HepG2 (cell line): ENCODE results near the gene GDAP2. TPM values are rescaled to one million over a fixed set of nuclear protein-coding genes. Genes with fewer than 3 reads are reported as not detected.

ENCODE experiments used
- ARNT ChIP-seq: fragments of 450-650 bp; IDR thresholded peaks from 2 replicates; pipeline ENCODE4 v1.6.1; 2017
- ATF7 ChIP-seq, 2 experiments: fragments of 450-650 bp in 1 of 2; sonication (generic) in 1 of 2; formaldehyde crosslinking in 1 of 2; IDR thresholded peaks; 2 replicates each; pipeline versions ENCODE4 v1.4.0 to v1.6.1; 2016 to 2020; ENCODE audit warnings: antibody characterized with exemption in 1 of 2, mild to moderate bottlenecking in 1 of 2, missing genetic modification reagents in 1 of 2
- IRF2 ChIP-seq: IDR thresholded peaks from 2 replicates; pipeline ENCODE4 v1.6.1; 2018; ENCODE audit warnings: missing genetic modification reagents, missing compliant biosample characterization
- MAF1 ChIP-seq: sonication (generic); formaldehyde crosslinking; IDR thresholded peaks from 2 replicates; pipeline ENCODE4 v1.5.0; 2020; ENCODE audit warnings: missing genetic modification reagents, borderline replicate concordance
- MYNN ChIP-seq: sonication (generic); formaldehyde crosslinking; IDR thresholded peaks from 2 replicates; pipeline ENCODE4 v1.4.0; 2020; ENCODE audit warnings: mild to moderate bottlenecking, low read depth, missing genetic modification reagents
- NFIC ChIP-seq: IDR thresholded peaks from 2 replicates; pipeline ENCODE4 v1.6.1; 2012; ENCODE audit warnings: mild to moderate bottlenecking, low read length, inconsistent platforms
- NR2F1 ChIP-seq, 2 experiments: fragments of 450-650 bp in 1 of 2; formaldehyde crosslinking in 1 of 2; IDR thresholded peaks; 2 replicates each; pipeline versions ENCODE4 v1.5.0 to v1.6.1; 2016 to 2020; ENCODE audit warnings: mild to moderate bottlenecking in 1 of 2, missing compliant biosample characterization in 1 of 2, missing genetic modification reagents in 1 of 2, moderate library complexity in 1 of 2
- RBFOX2 ChIP-seq: fragments of 200-400 bp; formaldehyde crosslinking; IDR thresholded peaks from 2 replicates; pipeline ENCODE4 v1.6.1; 2017; ENCODE audit warnings: low read depth, mild to moderate bottlenecking, low read length
- RCOR2 ChIP-seq: IDR thresholded peaks from 2 replicates; pipeline ENCODE4 v1.6.1; 2016; ENCODE audit warnings: missing biosample characterization, missing genetic modification reagents
- REXO4 ChIP-seq: sonication (generic); formaldehyde crosslinking; IDR thresholded peaks from 2 replicates; pipeline ENCODE4 v1.8.0; 2022; ENCODE audit warnings: missing genetic modification reagents, mild to moderate bottlenecking, borderline replicate concordance
- RNF219 ChIP-seq: sonication (generic); formaldehyde crosslinking; IDR thresholded peaks from 2 replicates; pipeline ENCODE4 v1.5.0; 2020; ENCODE audit warnings: mild to moderate bottlenecking, missing genetic modification reagents
- RORA ChIP-seq: sonication (generic); formaldehyde crosslinking; IDR thresholded peaks from 2 replicates; pipeline ENCODE4 v1.5.0; 2020; ENCODE audit warnings: mild to moderate bottlenecking, missing genetic modification reagents, moderate library complexity
- SMAD1 ChIP-seq: sonication (generic); formaldehyde crosslinking; IDR thresholded peaks from 2 replicates; pipeline ENCODE4 v1.4.0; 2020; ENCODE audit warnings: missing genetic modification reagents, low read depth, mild to moderate bottlenecking, borderline replicate concordance
- YEATS4 ChIP-seq: sonication (generic); formaldehyde crosslinking; IDR thresholded peaks from 2 replicates; pipeline ENCODE4 v1.4.0; 2020; ENCODE audit warnings: missing genetic modification reagents, borderline replicate concordance
- ZKSCAN5 ChIP-seq: sonication (generic); formaldehyde crosslinking; IDR thresholded peaks from 2 replicates; pipeline ENCODE4 v1.5.1; 2020; ENCODE audit warnings: mild to moderate bottlenecking, missing genetic modification reagents
- ZNF224 ChIP-seq: sonication (generic); formaldehyde crosslinking; IDR thresholded peaks from 2 replicates; pipeline ENCODE4 v1.5.0; 2020; ENCODE audit warnings: mild to moderate bottlenecking, missing genetic modification reagents
- ZNF558 ChIP-seq: sonication (generic); formaldehyde crosslinking; IDR thresholded peaks from 2 replicates; pipeline ENCODE4 v1.9.0; 2022; ENCODE audit warnings: mild to moderate bottlenecking, missing genetic modification reagents, borderline replicate concordance
- ZNF724P ChIP-seq: sonication (generic); formaldehyde crosslinking; IDR thresholded peaks from 2 replicates; pipeline ENCODE4 v1.8.0; 2022; ENCODE audit warnings: missing genetic modification reagents, borderline replicate concordance
- ZNF788 ChIP-seq: sonication (generic); formaldehyde crosslinking; IDR thresholded peaks from 2 replicates; pipeline ENCODE4 v1.5.0; 2020; ENCODE audit warnings: mild to moderate bottlenecking, missing genetic modification reagents, borderline replicate concordance
- polyA plus RNA-seq, 8 experiments: library from polyadenylated mRNA; depleted of rRNA in 3 of 8; stranded (reverse) in 7 of 8; unstranded in 1 of 8; fragments of >200 nt; fragmentation: Illumina TruSeq in 4 of 8; extraction: Trizol in 4 of 8; gene quantifications; 2 replicates each; pipeline versions ENCODE4 v1.2.1 to v1.2.3, GENCODE V29; 2011 to 2016; ENCODE audit warnings: low read depth in 4 of 8, missing spikeins in 1 of 8, mixed read lengths in 1 of 8; ENCODE audit not compliant: insufficient read depth in 1 of 8
- total RNA-seq, 5 experiments: library from RNA; depleted of rRNA; stranded (reverse); fragments of >200 nt; fragmentation: Illumina TruSeq; extraction: Trizol; gene quantifications; 2 replicates each; pipeline ENCODE4 v1.2.3, GENCODE V29; 2016; ENCODE audit warnings: low read depth in 1 of 5
- TF ChIP-seq, protein P1 (sequence below): fragments of 450-650 bp; IDR thresholded peaks from 2 replicates; pipeline ENCODE4 v1.6.1; 2016
- TF ChIP-seq, protein P2 (sequence below): sonication (generic); formaldehyde crosslinking; IDR thresholded peaks from 2 replicates; pipeline ENCODE4 v1.4.0; 2020; ENCODE audit warnings: missing genetic modification reagents; ENCODE audit errors: not compliant biosample characterization

GDAP2 gene
- total and polyA plus RNA-seq, 2 of the 13 experiments (the other 11 are each of a cell fraction or from before 2014, with no cell fraction given), result 11.4 to 23.2 TPM

GRCh38 chr1:117929343-117930172, at the start of gene GDAP2, which contains the start of gene WDR3 (continued):
- TF ChIP-seq, protein P1, sequence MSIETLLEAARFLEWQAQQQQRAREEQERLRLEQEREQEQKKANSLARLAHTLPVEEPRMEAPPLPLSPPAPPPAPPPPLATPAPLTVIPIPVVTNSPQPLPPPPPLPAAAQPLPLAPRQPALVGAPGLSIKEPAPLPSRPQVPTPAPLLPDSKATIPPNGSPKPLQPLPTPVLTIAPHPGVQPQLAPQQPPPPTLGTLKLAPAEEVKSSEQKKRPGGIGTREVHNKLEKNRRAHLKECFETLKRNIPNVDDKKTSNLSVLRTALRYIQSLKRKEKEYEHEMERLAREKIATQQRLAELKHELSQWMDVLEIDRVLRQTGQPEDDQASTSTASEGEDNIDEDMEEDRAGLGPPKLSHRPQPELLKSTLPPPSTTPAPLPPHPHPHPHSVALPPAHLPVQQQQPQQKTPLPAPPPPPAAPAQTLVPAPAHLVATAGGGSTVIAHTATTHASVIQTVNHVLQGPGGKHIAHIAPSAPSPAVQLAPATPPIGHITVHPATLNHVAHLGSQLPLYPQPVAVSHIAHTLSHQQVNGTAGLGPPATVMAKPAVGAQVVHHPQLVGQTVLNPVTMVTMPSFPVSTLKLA, result peak; percentile 71
- TF ChIP-seq, protein P2, sequence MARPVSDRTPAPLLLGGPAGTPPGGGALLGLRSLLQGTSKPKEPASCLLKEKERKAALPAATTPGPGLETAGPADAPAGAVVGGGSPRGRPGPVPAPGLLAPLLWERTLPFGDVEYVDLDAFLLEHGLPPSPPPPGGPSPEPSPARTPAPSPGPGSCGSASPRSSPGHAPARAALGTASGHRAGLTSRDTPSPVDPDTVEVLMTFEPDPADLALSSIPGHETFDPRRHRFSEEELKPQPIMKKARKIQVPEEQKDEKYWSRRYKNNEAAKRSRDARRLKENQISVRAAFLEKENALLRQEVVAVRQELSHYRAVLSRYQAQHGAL (CRISPR knock-in tag), result no peak
- TF ChIP-seq ZNF724P (CRISPR knock-in tag) (0 out of 2 replicates have a peak, but pooled peaks have one; percentile 45), RNF219 (CRISPR knock-in tag) (no peak), ZNF788 (CRISPR knock-in tag) (peak; percentile 19), YEATS4 (CRISPR knock-in tag) (peak; percentile 49), SMAD1 (no peak; the same call in 1 of the 2 replicates), MYNN (CRISPR knock-in tag) (no peak), MAF1 (CRISPR knock-in tag) (no peak), RCOR2 (CRISPR knock-in tag) (no peak), ARNT (no peak), NFIC (no peak), RORA (CRISPR knock-in tag) (no peak), IRF2 (peak; percentile 33; the same call in 1 of the 2 replicates), ZNF558 (CRISPR knock-in tag) (peak; percentile 36; the same call in 1 of the 2 replicates), REXO4 (CRISPR knock-in tag) (0 out of 2 replicates have a peak, but pooled peaks have one; percentile 37), ZNF224 (CRISPR knock-in tag) (0 out of 2 replicates have a peak, but pooled peaks have one; percentile 28), ATF7 (IDR thresholded peaks at IDR 0.05) (no peak), ATF7 (CRISPR knock-in tag; IDR thresholded peaks at IDR 0.05) (no peak), NR2F1 (CRISPR knock-in tag; IDR thresholded peaks at IDR 0.05) (no peak), ZKSCAN5 (CRISPR knock-in tag) (peak; percentile 75; the same call in 1 of the 2 replicates), RBFOX2 (peak; percentile 86)
